GM23248 (cell line): ENCODE data around the gene STUM. TPM values are rescaled to one million over a fixed set of nuclear protein-coding genes. Genes with fewer than 3 reads are reported as not detected.

Experiments used
- DNase-seq: peaks from one replicate; pipeline ENCODE4 v3.0.0-alpha.2; 2015
- H2AFZ ChIP-seq: fragments of 200-600 bp; sonication (generic); 2 replicates; pipeline ENCODE4 v1.6.1; 2016; ENCODE audit warnings: antibody characterized with exemption
- H3F3A ChIP-seq: fragments of 200-600 bp; sonication (generic); 2 replicates; pipeline ENCODE4 v1.6.1; 2016; ENCODE audit warnings: mild to moderate bottlenecking, antibody characterized with exemption, mixed run types; ENCODE audit not compliant: insufficient read depth
- H3K27ac ChIP-seq: fragments of 200-600 bp; sonication (generic); 2 replicates; pipeline ENCODE4 v1.5.1; 2016; ENCODE audit warnings: mild to moderate bottlenecking
- H3K27me3 ChIP-seq: fragments of 200-600 bp; sonication (generic); replicated peaks from 2 replicates; pipeline ENCODE4 v1.6.1; 2016; ENCODE audit warnings: mild to moderate bottlenecking; ENCODE audit not compliant: insufficient read depth
- H3K36me3 ChIP-seq: fragments of 200-600 bp; sonication (generic); 2 replicates; pipeline ENCODE4 v1.6.1; 2016; ENCODE audit warnings: low read depth, mild to moderate bottlenecking
- H3K4me1 ChIP-seq: fragments of 200-600 bp; sonication (generic); 2 replicates; pipeline ENCODE4 v1.6.1; 2016; ENCODE audit warnings: mild to moderate bottlenecking; ENCODE audit not compliant: insufficient read depth
- H3K4me2 ChIP-seq: fragments of 200-600 bp; sonication (generic); one replicate; pipeline ENCODE4 v1.6.1; 2016; ENCODE audit warnings: mild to moderate bottlenecking; ENCODE audit not compliant: unreplicated experiment
- H3K4me3 ChIP-seq: fragments of 200-600 bp; sonication (generic); 2 replicates; pipeline ENCODE4 v1.5.1; 2016; ENCODE audit warnings: mild to moderate bottlenecking
- H3K79me2 ChIP-seq: fragments of 200-600 bp; sonication (generic); 2 replicates; pipeline ENCODE4 v1.6.1; 2016; ENCODE audit warnings: mild to moderate bottlenecking; ENCODE audit not compliant: insufficient read depth
- H3K9ac ChIP-seq: fragments of 200-600 bp; sonication (generic); 2 replicates; pipeline ENCODE4 v1.6.1; 2016; ENCODE audit warnings: mild to moderate bottlenecking
- H3K9me2 ChIP-seq: fragments of 200-600 bp; sonication (generic); 2 replicates; pipeline ENCODE4 v1.6.1; 2016; ENCODE audit warnings: mixed run types, mild to moderate bottlenecking, moderate library complexity; ENCODE audit not compliant: insufficient read depth
- H3K9me3 ChIP-seq: fragments of 200-600 bp; sonication (generic); one replicate; pipeline ENCODE4 v1.6.1; 2017; ENCODE audit warnings: low read depth
- H4K20me1 ChIP-seq: fragments of 200-600 bp; sonication (generic); 2 replicates; pipeline ENCODE4 v1.6.0; 2016; ENCODE audit not compliant: insufficient read depth
- EZH2 ChIP-seq: fragments of 200-600 bp; sonication (generic); IDR thresholded peaks from 2 replicates; pipeline ENCODE4 v1.6.1; 2018; ENCODE audit warnings: antibody characterized with exemption, mild to moderate bottlenecking; ENCODE audit not compliant: insufficient read depth, poor library complexity, severe bottlenecking
- EZH2phosphoT487 ChIP-seq: fragments of 200-600 bp; sonication (generic); IDR thresholded peaks from 2 replicates; pipeline ENCODE4 v1.6.1; 2018; ENCODE audit warnings: antibody characterized with exemption, moderate library complexity, mild to moderate bottlenecking, low read depth; ENCODE audit not compliant: insufficient read depth
- WGBS, 2 experiments: methylation state at CpG; one replicate each; pipeline ENCODE4 v1.1.6; 2015 to 2017; ENCODE audit warnings: low lambda C conversion rate in 2 of 2, low coverage in 1 of 2; ENCODE audit errors: missing lambda C conversion rate in 2 of 2; 5-methylcytosine and 5-hydroxymethylcytosine counted together
- in situ Hi-C: fragments of 300-500 bp; cut with MboI; formaldehyde crosslinking; loops from 2 replicates; pipeline ENCODE4 v1.15.0; 2020
- polyA plus RNA-seq: library from polyadenylated mRNA; unstranded; fragments of >200 nt; fragmentation: Nextera tagmentation; extraction: Ambion mirVana; gene quantifications from 2 replicates; pipeline ENCODE4 v1.2.1, GENCODE V29; 2016
- total RNA-seq: library from RNA; depleted of rRNA; stranded (reverse); fragments of >200 nt; shearing (Covaris generic); gene quantifications from 2 replicates; pipeline ENCODE4 v1.2.3, GENCODE V29; 2014

The STUM gene
- total and polyA plus RNA-seq, 2 experiments from 2014 or later: under 0.01 TPM; not detected in 1

GRCh38 chr1:226655251-226656163 is 106.9 kb downstream of the STUM start:
- H2AFZ ChIP-seq: no peak overlapping the region
- no peak for DNase-seq
- no peaks in the 10 kb centered on the region for H3K27me3 ChIP-seq
- TF ChIP-seq EZH2: no peak
- TF ChIP-seq EZH2phosphoT487: no peak
- no peaks in the 10 kb centered on the region for H3K36me3 ChIP-seq
- WGBS, 2 experiments: 96 to 97% methylated on average over 12 of the region's 12 CpGs
- H3K27ac ChIP-seq: no peak overlapping the region
- no peaks in the 10 kb centered on the region for H3K9me3 ChIP-seq
- peaks cover 13% of the 10 kb centered on the region for H3K4me1 ChIP-seq
- no peaks in the 10 kb centered on the region for H4K20me1 ChIP-seq
- no peak overlapping the region for H3K9ac ChIP-seq
- H3K4me2 ChIP-seq: no peak overlapping the region
- H3K4me3 ChIP-seq: no peak overlapping the region
- in situ Hi-C loops: no loop called here
- H3K79me2 ChIP-seq: no peaks in the 10 kb centered on the region
- peaks cover 5% of the 10 kb centered on the region; the same call in 1 of the 2 replicates for H3F3A ChIP-seq
- H3K9me2 ChIP-seq: no peaks in the 10 kb centered on the region

- no peak overlapping the region for H3K4me2 ChIP-seq
- in situ Hi-C loops: no loop called here
Observed at GRCh38 chr1:226656201-226656600, 107.6 kb downstream of the STUM start.

GRCh38 chr1:226656601-226657277 is 108.2 kb downstream of the STUM start:
- WGBS, 2 experiments: 25% methylated on average over 12 of the region's 12 CpGs
- no peaks in the 10 kb centered on the region for H3K27me3 ChIP-seq
- no peaks in the 10 kb centered on the region for H3K9me3 ChIP-seq
- H4K20me1 ChIP-seq: no peaks in the 10 kb centered on the region
- H3K36me3 ChIP-seq: no peaks in the 10 kb centered on the region
- in situ Hi-C loops: no loop called here
- no peaks in the 10 kb centered on the region for H3K9me2 ChIP-seq
- H3K9ac ChIP-seq: 0 out of 2 replicates have a peak overlapping the region, but pooled peaks have one; percentile 10
- H3F3A ChIP-seq: peaks cover 10% of the 10 kb centered on the region
- TF ChIP-seq EZH2phosphoT487 (no peak), EZH2 (no peak)
- H3K79me2 ChIP-seq: no peaks in the 10 kb centered on the region
- H3K4me3 ChIP-seq: no peak overlapping the region
- H3K4me1 ChIP-seq: peaks cover 16% of the 10 kb centered on the region
- peak; percentile 93 for DNase-seq
- H2AFZ ChIP-seq: no peak overlapping the region
- peak overlapping the region; percentile 26; the same call in 1 of the 2 replicates for H3K27ac ChIP-seq
- H3K4me2 ChIP-seq: no peak overlapping the region

More at GRCh38 chr1:226656201-226656600, 107.6 kb downstream of the STUM start:
- peaks cover 13% of the 10 kb centered on the region for H3K4me1 ChIP-seq
- H3K9me3 ChIP-seq: no peaks in the 10 kb centered on the region
- peaks cover 5% of the 10 kb centered on the region for H3F3A ChIP-seq
- DNase-seq: no peak
- H3K36me3 ChIP-seq: no peaks in the 10 kb centered on the region
- H3K79me2 ChIP-seq: no peaks in the 10 kb centered on the region
- TF ChIP-seq EZH2phosphoT487 (no peak), EZH2 (no peak)
- H3K27ac ChIP-seq: no peak overlapping the region
- 83% methylated on average over 4 of the region's 4 CpGs for WGBS, 2 experiments
- H2AFZ ChIP-seq: no peak overlapping the region
- H3K4me3 ChIP-seq: no peak overlapping the region
- H3K9ac ChIP-seq: no peak overlapping the region
- no peaks in the 10 kb centered on the region for H3K9me2 ChIP-seq
- no peaks in the 10 kb centered on the region for H4K20me1 ChIP-seq
- no peaks in the 10 kb centered on the region for H3K27me3 ChIP-seq

DNA sequence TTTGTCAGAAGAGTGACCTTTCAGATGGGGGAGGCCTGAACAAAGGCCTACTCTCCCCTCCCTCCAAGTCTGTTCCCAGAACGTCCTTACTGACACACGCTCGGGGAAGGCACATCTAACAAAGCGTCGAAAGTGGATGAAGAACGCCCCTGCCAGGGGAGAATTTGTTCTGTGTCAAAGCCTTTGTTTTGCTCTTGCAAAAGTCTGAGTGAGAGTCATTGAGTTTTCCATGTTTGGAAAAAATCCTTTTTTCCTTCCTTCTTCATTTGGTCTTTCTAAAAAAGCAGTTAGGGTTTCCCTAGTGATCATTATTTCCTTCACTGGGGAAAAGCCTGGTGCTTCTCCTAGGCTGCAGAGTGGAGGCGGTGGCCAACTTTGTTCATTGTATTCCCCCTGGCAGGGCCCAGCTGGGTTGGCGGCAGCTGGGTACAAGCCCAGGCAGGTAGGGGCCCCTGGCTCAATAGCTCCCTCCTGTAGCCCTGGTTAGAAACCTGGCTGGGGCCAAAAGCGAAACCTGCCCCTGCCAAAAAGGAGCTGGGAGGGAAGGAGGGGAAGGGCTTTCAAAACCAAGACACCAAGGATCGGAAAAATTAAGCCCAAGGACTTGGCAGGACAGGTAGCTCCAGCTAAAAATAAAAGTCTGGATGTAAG is 109.5 kb downstream of the STUM start:
- Histone ChIP-seq H3K36me3 (no peaks in the 10 kb centered on the region), H3K27me3 (no peaks in the 10 kb centered on the region), H3K4me3 (no peak overlapping the region), H3F3A (peaks cover 19% of the 10 kb centered on the region), H3K79me2 (no peaks in the 10 kb centered on the region), H3K9ac (no peak overlapping the region), H3K27ac (no peak overlapping the region), H4K20me1 (no peaks in the 10 kb centered on the region), H3K4me2 (no peak overlapping the region), H3K9me3 (no peaks in the 10 kb centered on the region), H2AFZ (no peak overlapping the region), H3K4me1 (peaks cover 26% of the 10 kb centered on the region), H3K9me2 (no peaks in the 10 kb centered on the region)
- WGBS, 2 experiments: 87 to 88% methylated on average over 10 of the region's 10 CpGs
- DNase-seq: no peak
- TF ChIP-seq EZH2 (no peak), EZH2phosphoT487 (no peak)
- in situ Hi-C loops: no loop called here
